ENCODE results near the gene MLLT10. TPM values are rescaled to one million over a fixed set of nuclear protein-coding genes. Genes with fewer than 3 reads are reported as not detected.

Gene MLLT10
- total RNA-seq, 4 donors from 2014 or later, result 33.4 to 58.1 (median 43.6) TPM

DNA sequence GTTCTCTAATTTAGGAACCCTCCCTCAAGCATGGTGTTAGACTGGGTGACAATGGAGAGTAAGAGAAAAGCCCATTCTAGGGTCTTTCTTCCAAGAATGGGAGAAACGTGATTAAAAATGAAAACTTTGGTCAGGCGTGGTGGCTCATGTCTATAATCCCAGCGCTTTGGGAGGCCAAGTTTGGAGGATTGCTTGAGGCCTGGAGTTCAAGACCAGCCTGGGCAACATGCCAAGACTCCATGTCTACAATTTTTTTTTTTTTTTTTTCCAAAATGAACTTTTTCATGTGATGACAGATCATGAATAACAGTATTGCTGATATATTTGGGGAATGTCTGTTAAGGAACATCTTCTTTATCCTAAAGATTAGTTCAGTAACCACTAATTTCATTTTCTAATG, 194.6 kb downstream of the MLLT10 start:
- TF ChIP-seq, protein P1, sequence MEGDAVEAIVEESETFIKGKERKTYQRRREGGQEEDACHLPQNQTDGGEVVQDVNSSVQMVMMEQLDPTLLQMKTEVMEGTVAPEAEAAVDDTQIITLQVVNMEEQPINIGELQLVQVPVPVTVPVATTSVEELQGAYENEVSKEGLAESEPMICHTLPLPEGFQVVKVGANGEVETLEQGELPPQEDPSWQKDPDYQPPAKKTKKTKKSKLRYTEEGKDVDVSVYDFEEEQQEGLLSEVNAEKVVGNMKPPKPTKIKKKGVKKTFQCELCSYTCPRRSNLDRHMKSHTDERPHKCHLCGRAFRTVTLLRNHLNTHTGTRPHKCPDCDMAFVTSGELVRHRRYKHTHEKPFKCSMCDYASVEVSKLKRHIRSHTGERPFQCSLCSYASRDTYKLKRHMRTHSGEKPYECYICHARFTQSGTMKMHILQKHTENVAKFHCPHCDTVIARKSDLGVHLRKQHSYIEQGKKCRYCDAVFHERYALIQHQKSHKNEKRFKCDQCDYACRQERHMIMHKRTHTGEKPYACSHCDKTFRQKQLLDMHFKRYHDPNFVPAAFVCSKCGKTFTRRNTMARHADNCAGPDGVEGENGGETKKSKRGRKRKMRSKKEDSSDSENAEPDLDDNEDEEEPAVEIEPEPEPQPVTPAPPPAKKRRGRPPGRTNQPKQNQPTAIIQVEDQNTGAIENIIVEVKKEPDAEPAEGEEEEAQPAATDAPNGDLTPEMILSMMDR (IDR thresholded peaks at IDR 0.05), result no peak
- no peak for DNase-seq (ENCODE audit: low spot score)
- no peak for ATAC-seq (ENCODE audit: low FRiP score)

DNA sequence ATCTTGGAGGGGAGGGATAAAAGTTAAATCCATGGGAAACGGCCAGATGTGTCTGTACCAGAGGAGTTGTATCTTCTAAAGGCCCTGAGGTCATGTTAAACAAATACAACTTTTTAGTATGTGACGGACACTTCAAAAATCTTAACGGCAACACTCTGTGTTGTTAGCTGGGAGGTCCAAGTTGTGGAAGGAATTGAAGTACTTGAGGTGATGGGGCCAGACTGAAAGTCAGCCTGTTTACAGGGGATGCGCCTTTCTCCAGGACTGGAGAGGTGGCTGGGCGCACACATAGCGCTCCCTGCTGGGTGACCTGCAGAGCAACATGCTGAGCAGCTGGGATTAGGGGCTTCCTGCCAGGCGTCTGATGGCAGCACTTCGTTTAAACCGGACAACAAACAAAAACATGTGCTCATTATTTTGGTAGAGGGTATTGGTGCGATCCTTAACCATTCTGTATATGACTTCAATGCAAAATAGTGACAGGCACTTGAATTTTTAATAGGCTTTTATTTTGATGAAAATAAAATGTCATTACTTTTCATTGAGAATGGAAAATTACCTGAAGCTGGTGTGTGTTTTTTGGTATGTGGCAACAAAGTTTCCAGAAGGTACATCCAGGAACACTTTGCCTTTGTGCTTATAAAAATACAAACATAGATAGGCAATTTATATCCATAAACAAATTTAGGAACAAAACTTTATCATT, 198.2 kb downstream of the MLLT10 start:
- peak; percentile 79 for ATAC-seq (ENCODE audit: low FRiP score)

DNA sequence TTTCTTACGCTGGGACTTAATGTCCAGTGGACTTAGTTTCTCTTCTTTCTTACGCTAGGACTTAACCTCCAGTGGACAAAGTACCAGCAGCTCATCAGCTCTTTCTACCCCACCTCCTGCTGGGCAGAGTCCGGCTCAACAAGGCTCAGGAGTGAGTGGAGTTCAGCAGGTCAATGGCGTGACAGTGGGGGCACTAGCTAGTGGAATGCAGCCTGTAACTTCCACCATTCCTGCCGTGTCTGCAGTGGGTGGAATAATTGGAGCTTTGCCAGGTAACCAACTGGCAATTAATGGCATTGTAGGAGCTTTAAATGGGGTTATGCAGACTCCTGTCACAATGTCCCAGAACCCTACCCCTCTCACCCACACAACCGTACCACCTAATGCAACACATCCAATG, 199.7 kb downstream of the MLLT10 start:
- TF ChIP-seq, protein P1 (IDR thresholded peaks at IDR 0.05), result no peak
- no peak for ATAC-seq (ENCODE audit: low FRiP score)

More for the DNA sequence above, 198.2 kb downstream of the MLLT10 start:
- TF ChIP-seq, protein P1 (IDR thresholded peaks at IDR 0.05), result peak in 1 of 3 donors; percentile 26
- no peak for DNase-seq (ENCODE audit: low spot score)

DNA sequence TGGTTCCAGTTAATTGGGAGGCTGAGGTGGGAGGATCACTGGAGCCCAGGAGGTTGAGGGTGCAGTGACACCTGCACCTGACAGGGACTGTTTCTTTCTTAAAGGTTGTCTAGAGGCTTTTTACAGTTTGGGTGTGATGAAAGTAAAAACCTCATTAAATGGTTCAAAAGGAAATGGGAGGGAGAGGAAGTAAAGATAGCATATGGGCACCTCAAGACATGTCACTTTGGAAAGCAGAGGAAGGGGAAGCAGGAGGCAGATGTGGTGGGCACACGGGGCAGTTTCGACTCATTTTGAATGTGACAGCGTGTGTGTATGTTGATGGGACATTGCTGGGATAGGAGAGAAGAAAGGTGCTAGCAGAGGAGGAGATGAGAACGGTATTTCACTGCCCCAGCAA, 203.1 kb downstream of the MLLT10 start:
- no peak for ATAC-seq (ENCODE audit: low FRiP score)
- TF ChIP-seq, protein P1 (IDR thresholded peaks at IDR 0.05), result no peak
- no peak for DNase-seq (ENCODE audit: low spot score)

More for the DNA sequence above, 199.7 kb downstream of the MLLT10 start:
- DNase-seq (ENCODE audit: low spot score), result no peak

DNA sequence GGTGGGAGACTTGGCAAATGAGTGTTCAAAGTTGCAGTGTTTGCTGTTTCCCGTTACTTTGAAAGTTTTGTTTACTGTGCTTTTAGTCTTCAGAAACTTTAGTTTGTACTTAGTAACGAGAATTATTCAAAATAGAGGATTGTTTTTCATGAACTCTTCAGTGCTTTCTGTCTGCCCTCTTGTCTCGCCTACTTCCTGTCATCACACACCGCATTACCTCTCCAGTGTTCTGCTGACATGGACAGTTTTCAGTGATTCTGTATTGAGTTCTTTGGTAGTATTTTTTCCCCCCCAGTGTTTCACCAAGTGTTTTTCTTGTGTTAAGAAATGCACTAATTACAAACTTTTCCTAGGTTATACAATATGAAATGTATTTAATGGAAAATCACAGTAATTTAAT, 207.0 kb downstream of the MLLT10 start:
- no peak for ATAC-seq (ENCODE audit: low FRiP score)
- DNase-seq (ENCODE audit: low spot score), result no peak
- TF ChIP-seq, protein P1 (IDR thresholded peaks at IDR 0.05), result no peak

DNA sequence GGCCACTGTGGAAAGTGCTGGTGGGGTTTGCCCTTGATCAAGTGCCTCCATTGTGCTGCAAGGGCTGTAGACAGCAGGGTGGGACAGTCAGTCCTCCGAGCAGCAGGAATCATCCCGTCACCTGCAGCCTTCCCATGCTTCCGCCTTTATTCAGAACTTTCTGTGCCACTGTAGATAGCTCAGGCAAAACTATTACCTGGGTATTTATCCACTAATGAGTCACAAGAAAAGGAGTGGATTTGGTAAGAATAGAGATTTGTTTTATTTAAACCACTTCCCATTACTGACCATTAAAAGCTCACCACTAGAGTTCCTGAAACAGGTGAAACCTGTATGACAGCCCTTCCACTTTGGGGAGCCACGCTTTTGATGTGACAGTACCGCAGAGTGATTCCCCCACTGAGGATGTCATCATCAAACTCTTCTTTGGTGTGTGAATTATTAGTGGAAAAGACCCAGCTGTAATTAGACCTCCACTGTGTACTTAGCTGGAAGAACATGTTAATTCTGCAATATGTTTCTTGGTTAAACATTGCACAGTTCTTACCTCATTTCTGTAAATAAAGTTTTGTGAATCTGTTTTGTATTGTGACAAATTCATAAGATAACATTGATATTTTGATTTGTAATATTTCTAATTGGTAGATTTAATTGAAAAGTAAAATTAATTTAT, 208.8 kb downstream of the MLLT10 start:
- no peak for DNase-seq (ENCODE audit: low spot score)
- no peak for ATAC-seq (ENCODE audit: low FRiP score)
- TF ChIP-seq, protein P1 (IDR thresholded peaks at IDR 0.05), result no peak

DNA sequence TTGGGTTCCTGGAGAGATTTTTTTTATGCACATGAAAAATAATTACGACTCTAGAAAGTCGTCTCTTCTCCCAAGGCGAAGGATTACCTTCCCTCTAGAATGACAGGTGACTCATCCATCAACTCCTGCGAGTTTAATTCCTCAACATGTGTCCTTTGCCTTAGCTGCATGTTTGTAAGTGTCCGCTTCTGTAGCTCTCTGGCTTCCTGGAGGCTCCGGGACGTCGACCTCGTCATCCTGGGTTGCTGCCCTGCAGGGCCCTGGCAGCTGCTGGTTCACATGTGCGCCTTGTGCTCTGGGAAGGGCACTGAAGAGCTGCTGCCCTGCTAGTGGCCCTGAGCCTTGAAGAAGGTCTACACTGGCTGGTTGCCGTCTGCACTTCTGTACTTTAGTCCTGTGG, 210.2 kb downstream of the MLLT10 start:
- DNase-seq (ENCODE audit: low spot score) (no peak), ATAC-seq (ENCODE audit: low FRiP score) (no peak)
- TF ChIP-seq, protein P1 (IDR thresholded peaks at IDR 0.05), result no peak

Data from omental fat pad (tissue), 4 donors.